HG03521 (cell line): ENCODE results near the gene NPR3.

Experiments used
- ATAC-seq: cut with Tn5 transposase; IDR thresholded peaks from one replicate; pipeline ENCODE4 v1.9.1; 2021; ENCODE audit warnings: mild to moderate bottlenecking, moderate library complexity; ENCODE audit not compliant: unreplicated experiment

The NPR3 gene

DNA sequence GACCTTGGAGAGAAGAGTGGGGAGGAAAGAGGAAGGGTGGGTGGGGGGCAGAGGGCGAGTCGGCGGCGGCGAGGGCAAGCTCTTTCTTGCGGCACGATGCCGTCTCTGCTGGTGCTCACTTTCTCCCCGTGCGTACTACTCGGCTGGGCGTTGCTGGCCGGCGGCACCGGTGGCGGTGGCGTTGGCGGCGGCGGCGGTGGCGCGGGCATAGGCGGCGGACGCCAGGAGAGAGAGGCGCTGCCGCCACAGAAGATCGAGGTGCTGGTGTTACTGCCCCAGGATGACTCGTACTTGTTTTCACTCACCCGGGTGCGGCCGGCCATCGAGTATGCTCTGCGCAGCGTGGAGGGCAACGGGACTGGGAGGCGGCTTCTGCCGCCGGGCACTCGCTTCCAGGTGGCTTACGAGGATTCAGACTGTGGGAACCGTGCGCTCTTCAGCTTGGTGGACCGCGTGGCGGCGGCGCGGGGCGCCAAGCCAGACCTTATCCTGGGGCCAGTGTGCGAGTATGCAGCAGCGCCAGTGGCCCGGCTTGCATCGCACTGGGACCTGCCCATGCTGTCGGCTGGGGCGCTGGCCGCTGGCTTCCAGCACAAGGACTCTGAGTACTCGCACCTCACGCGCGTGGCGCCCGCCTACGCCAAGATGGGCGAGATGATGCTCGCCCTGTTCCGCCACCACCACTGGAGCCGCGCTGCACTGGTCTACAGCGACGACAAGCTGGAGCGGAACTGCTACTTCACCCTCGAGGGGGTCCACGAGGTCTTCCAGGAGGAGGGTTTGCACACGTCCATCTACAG lies 760 bp downstream of the NPR3 start:
- no peak for ATAC-seq

DNA sequence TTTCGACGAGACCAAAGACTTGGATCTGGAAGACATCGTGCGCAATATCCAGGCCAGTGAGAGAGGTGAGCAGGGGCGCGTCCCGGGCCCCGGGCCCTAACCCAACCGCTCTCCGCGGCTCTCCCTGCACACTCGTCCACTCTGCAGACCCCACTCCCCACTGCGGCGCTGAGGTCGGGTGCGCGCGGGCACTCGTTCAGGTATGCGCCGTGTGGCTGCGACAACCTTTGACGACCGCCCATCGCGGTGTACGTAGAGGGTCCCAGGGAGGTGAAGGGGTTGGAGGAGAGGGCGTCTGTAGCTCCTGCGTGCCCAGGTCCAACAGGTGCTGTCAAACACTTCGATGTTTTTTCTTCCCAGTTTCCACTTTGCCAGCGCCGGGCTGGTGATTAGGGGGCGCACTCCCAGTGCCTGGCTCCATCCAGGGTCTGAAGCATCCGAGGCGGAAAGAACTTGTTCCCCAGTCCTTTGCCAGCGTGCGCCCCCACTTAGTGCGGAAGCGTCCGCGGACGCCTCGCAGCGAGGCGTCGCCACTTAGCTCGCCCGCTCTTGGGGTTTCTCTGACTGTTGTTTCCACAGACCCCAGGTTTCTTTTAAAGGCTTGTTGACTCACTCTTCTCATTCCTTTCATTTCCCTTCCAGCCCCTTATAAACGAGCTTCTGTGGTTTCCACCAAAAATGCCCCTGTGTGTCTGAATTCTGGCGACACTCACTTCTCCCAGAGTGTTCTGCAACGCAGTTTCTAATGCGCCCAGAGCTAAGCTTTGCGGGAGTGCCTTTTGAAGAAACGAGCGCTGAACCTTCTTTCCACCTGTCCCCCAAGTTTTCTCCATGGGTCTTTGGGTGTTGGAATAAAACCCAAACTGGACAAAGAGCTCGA lies 1.6 kb downstream of the NPR3 start:
- no peak for ATAC-seq

DNA sequence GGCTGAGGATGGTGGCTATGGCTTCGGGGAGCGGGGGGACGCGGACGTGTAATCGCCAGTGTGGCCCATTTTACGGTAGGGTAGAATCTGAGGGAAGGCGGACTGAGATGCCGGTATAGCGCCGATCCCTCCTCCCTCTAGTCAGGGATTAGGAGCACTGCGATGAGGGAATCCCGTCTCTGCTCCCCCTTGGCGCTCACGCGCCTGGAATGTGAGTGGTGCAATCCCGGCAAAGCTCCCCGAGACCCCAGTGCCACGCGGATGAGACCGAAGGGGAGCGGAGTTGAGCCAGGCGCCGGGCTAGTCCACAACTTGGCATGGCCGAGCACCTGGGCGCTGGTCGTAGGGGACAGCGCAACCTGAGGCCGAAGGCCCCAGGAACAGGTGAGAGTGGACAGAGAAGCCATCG lies 2.2 kb downstream of the NPR3 start:
- no peak for ATAC-seq

DNA sequence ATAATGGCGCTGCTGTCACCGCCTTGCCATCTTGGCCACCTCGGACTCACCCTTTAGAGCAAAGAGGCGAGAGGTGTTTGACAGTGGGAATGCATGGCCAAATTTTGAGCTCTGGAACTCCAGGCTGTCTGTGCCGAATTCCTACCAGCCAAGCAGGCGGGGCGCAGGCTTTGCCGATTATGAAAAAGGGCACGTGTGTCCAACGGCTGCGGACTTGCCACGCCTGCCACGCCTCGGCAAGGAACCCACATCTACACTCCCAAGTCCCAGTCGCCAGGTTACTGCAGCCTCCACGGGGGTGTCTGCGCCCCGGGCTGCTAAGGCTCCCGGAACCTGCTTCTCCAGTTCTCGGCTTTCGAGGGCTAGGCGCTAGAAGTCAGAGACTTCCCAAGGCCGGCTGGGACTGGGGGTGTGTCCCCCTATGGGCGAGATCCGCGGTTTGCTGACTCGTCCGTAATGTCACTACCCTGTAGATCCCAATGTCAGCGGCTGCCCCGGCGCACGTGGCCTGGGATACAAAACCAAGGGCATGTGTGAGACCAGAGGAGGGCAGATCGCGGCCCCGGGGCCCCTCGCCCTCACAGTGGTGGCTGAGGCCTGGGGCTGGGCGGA lies 2.8 kb downstream of the NPR3 start:
- ATAC-seq = no peak

DNA sequence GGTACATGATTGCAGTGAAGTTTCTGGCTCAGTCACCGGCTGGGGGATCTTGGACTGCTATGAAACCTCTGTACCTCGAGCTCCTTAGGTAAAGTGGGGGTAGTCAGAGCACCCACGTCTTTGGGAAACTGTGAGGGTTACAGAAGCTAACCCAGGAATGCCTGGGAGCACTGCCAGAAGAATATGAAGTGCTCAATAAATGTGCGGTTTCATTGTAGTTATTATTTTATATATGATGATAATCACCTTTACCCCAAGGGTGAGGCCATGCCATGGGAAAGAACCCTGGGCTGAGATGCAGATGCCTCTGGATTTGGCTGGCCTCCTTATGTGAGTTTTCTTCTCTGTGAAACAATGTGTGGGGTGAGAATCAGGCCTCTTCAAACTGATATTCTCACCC lies 3.7 kb downstream of the NPR3 start:
- no peak for ATAC-seq

DNA sequence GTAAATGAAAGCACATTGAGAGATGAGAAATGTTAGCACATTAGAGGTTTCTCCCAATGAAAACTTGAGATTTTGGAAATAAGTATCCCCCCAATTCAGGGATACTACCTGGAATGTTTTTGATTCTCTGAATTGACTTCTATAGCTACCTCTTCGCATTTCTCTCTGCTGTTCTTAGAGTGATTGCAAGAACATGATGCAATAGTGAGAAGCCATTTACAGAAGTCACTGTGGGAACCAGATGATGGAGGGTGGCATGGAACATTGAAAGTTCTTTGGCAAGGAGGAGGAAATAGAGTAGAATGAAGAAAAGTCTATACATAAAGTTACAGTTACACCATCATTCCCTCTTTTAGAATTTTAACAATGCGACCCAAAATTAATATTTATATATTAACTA lies 9.2 kb downstream of the NPR3 start:
- no peak for ATAC-seq

DNA sequence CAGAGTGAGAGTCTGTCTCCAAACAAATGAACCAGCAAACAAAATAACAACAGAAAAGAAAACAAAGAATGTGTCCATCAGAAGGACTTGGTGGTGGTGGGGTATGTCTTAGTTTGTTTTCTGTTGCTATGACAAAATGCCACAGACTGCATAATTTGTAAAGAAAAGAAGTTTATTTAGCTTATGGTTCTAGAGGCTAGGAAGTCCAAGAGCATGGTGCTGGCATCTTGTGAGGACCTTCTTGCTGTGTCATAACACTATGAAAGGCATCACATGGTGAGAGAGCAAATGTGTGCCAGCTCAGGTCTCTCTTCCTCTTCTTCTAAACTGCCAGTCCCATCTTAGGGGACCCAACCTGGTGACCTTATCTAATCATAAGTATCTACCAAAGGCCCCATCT lies 10.5 kb downstream of the NPR3 start:
- no peak for ATAC-seq

DNA sequence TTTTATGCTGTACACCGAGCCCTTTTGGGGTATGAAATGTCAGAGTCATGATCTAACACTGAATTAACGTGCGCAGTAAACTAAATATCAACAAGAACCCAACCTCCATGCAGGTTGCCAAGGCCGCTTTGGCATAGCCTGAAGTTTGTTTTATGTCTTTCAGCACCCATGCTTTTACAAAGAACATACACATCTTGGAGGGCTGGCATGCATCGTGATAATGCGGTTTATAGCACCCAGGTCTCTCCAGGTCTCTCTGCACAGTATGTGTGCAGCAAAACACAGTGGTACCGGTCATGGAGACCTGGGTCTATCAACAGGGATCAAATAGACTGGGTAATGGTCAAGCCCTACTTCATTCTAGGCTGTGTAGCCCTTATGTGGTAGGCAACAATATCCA lies 11.8 kb downstream of the NPR3 start:
- no peak for ATAC-seq

DNA sequence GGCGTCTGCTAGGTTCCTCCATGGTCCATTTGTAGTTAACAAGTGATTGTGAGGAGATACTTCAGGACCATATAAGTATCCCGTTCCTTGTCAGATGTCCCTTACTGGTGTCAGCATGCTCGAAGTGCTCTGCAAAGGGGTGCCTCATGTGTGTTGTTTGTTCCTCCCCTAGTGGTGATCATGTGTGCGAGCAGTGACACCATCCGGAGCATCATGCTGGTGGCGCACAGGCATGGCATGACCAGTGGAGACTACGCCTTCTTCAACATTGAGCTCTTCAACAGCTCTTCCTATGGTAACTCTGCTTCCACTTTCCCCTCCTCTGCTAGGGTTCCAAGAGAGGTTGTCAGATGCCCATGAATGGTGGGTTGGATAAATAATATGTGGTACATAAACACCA lies 13.4 kb downstream of the NPR3 start:
- ATAC-seq = no peak

DNA sequence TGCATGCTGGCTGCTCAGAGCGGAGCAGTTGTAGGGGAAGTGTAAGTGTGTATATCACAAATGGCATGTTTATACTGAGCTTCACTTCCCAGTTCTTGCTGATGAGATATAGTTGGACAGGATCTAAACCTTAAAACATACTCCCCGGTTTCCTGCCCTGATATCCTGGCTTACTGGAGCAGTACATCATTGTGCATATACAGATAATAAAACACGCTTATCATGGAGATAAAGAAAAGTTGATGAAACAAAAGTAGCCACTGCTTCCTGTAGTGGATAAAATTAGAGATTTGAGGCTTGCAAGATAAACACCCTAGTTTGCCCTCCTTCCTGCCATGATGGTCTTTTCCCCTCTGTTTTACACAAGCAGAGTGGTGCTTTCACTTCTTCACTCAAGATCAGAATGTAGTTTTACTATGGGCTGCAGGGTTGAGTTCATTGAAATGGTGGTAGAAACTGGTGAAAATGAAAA lies 15.0 kb downstream of the NPR3 start:
- ATAC-seq = no peak

DNA sequence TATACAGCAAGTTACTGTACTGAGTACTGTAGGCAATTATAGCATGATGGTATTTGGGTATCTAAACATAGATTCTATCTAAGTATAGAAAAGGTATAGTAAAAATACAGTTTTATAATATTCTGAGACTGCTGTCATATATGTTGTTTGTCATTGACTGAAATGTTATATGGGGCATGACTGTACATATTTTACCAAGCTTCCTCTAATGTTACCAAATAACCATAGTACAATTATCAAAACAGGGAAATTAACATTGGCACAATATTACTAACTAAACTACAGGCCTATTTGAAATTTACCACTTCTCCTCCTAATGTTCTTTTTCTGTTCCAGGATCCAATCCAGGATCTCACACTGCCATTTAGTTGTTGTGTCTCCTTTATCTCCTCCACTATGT lies 18.5 kb downstream of the NPR3 start:
- ATAC-seq = no peak

DNA sequence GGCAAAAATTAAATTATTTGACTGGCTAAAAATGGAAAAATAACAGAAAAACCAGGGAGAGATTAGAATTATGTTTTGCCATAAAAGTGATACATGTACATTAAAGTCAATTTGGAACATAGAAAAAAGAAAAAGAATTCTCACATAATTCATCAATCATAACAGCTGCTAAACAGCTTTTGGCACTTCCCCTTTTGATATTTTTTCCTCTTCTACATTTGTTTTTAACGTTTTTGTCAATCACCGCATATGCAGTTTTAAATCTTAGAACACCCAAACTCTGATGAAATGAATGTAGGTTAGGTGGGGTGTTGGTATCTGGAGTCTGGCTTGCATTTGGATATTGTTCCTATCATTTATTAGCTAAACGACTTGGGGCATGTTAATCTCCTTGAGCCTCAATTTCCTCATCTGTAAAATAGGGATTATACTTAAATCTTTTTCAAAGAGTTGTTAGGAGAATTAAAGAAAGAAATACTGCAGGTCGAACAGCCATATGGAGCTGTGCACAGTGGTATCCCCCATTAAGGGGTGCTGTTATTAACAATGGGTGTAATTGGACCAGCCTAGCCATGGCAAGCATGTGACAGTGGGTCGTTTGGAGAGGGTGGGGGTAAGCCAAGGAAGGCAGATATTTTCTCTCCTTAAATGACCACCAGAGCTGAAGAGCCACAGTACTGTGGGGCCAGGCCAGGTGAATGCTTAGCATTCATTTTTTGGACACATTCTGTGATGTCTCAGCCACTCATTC lies 22.6 kb downstream of the NPR3 start:
- ATAC-seq = no peak

DNA sequence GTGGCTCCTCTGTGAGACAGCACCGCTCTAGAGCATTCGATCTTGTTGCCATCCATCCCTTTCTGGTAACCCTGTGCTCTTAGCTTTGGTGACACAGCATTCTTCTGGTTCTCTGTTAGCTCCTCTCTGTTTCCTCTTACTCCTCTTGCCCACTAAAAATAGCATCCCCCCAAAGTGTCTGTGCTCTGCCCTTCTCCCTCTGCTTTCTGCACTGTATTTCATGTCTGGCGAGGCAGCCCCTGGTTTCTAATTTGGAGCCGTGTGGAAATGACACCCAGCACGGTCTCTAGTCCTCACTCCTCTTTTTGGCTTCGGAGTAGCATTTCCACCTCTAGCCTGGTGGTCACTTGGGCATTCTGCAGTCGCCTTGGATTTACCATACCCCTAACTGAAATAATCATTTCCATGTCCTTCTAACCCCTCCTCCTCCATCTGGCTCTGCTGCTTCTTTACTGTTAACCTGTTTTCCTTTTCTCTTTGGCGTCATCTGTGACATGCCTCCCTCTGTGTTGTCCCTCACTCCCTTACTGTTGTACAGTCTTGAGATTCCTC lies 23.8 kb downstream of the NPR3 start:
- no peak for ATAC-seq

DNA sequence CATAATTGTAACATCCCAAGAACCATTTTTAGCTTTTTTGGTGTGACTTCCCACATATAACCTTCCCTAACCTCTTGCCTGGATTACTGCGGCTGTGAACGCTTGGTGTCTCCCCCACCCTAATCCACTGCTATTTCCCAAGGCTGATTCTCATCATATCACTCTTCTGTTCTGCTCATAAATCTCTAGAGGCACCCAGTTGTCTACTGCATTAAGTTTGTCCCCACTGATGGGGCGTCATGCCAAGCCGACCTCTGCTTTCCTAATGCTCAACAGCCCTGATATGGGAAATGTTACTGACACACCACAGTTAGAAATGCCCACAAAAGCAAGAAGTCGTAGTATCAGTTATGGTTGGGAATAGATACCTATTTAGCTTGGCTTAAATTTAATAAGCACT lies 24.4 kb downstream of the NPR3 start:
- ATAC-seq = no peak

DNA sequence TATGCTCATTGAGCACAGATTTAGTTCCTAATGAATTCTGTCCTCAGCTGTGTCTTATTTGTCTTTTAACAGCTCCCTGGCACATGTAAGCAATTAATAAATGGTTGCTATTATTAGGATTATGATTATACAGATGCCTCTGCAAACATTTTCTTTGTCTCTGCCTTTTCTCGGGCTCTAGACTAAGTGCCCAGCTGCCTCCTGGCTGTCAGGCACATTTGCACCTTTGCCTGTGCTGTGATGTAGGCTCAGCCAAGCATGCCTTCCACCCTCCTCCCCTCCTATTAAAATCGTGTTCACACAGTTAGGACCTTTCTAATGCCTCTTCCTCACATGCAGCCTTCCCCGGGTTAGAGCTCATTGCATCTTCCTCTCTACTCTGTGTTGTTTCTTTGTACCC lies 25.7 kb downstream of the NPR3 start:
- no peak for ATAC-seq

DNA sequence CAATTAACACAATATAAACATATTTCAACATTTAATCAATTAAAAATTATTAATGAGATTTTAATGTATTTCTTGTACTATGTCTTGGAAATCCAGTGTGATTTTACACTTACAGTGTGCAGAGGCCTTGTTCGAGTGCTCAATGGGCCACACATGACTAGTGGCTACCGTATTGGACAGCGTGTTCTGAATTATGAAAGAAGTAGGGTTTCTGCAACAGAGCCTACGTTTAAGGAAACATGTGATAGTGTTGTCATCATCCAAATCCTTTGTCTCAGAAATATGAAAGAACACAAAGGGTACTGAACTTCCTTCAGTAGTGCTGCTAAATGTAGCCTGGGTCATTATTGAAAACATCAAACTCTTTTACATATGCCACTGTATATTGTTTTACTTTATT lies 29.5 kb downstream of the NPR3 start:
- no peak for ATAC-seq

DNA sequence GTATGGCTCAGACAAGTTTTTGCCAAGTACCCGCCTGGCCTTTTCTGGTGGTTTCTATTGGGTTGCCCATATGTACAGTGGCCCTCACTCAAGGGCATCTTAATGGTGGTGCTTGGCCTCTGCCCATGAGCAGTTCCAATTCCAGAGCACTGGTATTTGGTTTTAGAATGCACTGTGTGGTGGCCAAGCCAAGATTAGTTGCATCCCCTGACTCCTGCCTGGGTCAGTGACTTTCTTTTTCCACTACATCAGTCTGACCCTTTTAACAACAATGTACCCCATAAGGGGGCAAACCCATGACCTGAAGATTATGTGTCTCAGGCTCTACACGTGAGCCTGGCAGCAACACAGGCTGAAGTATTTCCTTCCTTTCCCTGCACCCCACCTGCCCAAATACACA lies 34.2 kb downstream of the NPR3 start:
- ATAC-seq = no peak

DNA sequence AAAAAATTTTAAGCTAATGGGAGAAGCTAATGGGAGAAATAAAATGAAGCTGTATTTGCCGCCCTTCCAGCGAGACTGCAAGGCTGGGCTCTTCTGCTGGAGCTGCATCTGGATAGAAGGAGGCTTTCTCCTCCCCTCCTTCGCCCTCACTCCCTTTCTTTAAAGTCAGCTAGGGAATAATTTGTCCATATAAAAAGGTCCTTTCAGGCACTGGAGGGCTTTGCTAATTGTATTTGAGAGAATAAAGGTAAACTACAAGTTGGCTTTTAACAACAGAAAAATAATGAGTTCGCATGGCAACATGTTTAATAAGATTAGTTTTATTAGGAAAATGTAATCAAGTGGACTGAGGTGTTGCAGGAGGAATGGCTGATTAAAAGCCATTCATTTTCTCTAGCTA lies 41.3 kb downstream of the NPR3 start:
- ATAC-seq = no peak

DNA sequence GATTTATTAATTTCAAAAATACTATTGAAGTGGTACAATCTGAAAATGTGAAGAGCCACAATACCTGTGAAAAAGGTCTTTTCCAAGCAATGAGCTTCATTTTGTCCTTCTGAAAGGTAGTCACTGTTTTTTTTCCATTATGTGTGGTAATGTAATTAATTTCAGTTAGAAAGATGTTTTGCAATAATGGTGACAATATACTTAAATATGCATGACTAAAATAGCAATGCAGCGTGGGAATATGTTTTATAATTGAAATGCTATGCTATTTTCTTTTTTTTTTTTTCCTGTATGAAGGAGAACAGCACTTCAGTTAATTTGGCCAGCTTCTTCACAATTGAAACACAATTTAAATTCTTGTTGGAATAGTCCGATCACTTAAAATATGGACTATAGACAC lies 41.9 kb downstream of the NPR3 start:
- no peak for ATAC-seq

DNA sequence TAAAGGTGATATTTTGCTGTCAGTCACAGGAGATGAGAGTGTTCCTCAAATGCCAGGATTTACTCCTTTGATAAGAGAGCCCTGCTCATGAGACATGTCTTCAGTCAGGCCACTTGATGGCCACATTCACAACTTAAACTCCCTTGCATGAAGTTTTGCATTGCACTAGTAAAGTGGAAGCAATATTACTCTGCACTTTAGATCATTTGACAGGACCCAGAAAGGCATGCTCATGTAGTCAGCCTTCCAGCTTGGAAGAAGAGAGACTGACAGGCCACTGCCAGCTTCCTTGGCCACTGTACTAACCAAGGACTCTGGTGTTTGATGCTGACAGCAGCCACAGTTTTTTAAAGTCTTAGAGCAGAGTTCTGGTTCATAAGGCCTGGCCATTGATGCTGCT lies 42.6 kb downstream of the NPR3 start:
- no peak for ATAC-seq

DNA sequence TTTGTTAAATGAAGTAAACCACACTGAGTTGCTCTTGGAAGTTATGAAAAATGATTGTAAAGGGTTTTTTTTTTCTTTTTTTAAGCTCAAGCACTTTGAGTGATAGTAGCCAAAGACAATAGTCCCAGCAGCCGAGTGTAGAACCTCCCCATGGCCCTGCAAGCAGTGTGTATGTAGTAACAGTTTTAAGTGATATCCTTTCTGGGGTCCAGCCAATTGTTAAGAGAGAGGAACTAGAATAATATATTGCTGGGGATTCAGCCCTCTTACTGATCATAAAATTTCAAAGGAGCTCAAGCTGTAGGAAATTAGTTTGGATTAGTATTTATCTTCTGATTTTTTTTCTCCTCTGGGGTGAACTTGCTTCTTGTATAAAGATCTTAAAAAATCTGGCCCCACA lies 43.2 kb downstream of the NPR3 start:
- ATAC-seq = no peak
